Measurements from ENCODE around the gene GRAMD2B.
A peak's percentile ranks its signal among the peaks of the same experiment; 100 is the strongest.
"Not testable (repeated sequence)": the region's sequence is repeated elsewhere in the genome, so short reads cannot be mapped to it uniquely, and the experiment has no call there.

GRAMD2B gene

DNA sequence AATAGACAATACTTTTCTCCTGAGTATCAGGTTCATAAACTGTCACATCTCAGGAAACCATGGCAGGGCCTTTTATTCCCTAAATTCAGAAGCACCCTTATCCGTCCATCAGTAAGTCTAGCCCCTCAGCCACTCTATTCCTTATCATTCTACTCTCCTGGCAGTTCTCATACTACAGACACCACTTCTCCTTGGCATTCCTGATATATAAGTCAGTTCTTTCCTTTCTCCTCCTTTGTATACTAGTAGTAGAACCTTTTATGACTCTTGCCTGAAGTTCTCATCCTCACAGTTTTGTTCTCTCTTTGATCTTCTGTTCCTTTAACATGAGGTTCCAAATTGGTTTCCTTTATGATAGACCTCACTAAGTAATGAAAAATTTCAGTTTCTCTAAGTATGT lies 29.3 kb downstream of the GRAMD2B start:
- no peak for FAIRE-seq

DNA sequence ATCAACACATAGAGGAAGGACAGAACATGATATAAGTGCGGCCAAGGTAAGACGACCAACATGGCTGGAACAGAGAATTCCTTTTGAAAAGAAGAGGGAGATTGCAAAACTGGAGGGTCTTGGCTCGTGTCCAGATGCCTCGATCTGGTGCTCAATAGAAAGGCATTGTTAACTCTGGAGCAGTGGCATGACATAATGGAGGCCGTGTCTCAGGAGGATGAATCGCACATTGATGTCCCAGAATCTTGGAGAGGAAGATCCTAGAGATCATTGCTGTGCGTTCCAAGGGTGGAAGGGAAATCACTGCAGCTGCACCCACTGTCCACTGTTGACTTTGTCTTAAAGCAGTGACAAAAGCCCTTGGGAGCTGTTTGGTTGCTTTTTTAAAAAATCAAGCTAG lies 30.9 kb downstream of the GRAMD2B start:
- FAIRE-seq = no peak

DNA sequence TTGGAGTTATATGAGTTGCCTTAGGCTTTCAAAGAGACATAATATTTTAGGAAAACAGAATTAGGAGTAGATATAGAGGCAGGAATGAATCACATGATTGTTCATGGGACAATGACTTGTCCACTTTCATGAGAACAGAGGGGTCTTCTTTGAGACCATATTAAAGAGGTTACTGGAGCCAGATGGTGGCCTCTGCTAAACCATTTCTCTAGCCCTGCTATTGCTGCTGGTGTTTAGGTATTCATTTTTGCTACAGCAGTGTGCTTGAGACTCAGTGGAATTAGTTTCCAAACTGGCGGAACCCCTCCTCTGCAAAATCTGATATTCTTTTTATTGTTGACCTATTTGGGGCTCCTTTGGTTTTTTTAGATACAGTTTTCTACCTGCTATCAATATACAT lies 31.3 kb downstream of the GRAMD2B start:
- no peak for FAIRE-seq

DNA sequence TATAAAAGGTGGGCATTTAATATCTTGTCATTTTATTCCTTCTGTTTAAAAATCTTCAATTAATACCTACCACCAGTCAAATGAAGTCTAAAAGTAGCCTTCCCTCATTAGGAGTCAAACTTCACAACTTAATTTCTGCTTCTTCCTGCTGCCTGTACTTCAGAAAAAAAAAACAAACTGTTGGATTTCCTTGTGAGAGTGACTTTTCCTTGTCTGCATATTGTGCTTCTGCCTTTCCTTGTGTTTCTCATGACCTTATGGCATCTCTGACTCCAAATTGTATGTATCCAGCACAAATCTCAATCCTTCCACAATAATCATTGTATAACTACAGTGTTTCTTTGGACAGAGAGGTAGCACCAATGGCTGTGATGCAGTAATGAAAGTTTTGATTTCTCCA lies 32.1 kb downstream of the GRAMD2B start:
- FAIRE-seq = no peak

DNA sequence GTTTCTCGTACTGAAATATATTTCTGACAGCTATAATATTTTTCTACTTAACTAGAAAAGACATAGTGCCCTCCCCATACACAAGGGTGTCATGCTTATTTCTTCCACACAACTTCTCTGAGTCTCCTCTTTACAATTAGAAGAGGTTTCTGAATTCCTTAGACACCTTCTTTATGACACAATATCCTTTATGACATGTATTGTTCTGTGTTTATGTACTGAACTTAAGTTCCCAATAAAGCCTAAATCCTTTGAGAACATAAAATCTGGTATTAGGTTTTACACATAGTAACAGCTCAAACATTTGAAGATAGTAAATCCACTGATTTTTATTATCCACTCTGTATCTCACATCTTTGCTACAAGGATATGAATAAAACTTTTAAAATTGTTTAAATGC lies 32.5 kb downstream of the GRAMD2B start:
- peak; percentile 5 for FAIRE-seq

DNA sequence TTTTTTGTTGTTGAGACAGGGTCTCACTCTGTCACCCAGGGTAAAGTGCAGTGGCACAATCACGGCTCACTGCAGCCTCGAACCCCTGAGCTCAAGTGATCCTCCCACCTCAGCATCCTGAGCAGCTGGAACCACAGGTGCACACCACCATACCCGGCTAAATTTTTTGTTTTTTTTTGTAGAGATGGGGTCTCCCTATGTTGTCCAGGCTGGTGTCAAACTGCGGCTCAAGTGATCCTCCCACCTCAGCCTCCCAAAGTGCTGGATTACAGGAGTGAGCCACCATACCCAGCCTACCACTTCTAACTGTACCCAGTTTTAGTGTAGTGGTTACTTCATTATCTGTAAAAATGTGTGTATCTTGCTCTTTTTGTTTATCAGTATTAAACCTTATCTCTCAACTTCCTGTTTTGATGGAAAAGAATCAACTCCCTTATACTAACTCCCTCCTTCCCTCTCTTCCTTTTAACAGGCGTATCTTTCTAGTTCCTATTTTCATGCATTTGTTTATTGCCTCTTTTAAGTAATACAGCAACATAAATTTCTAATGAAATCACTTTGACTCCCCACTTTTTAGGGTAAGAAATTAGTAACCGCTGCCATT lies 33.1 kb downstream of the GRAMD2B start:
- FAIRE-seq = no peak

DNA sequence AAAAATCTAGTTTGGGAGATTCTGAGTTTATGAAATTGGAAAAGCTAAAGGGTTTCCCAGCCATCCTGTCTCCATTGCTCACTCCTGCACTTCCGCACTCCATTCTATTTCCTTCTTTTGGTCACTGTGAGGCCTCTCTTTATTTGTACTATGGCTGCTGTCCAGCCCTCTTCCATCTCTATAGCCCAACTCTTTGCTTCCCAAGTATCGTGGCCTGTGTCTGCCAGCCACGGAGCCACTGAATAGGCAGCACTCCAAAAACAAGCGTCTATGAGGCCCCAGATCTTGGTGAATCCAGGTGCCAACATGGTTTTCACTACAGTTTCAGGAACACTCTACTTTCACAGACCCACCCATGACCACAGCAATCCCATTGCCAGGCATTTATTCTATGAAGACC lies 37.2 kb downstream of the GRAMD2B start:
- FAIRE-seq = no peak

DNA sequence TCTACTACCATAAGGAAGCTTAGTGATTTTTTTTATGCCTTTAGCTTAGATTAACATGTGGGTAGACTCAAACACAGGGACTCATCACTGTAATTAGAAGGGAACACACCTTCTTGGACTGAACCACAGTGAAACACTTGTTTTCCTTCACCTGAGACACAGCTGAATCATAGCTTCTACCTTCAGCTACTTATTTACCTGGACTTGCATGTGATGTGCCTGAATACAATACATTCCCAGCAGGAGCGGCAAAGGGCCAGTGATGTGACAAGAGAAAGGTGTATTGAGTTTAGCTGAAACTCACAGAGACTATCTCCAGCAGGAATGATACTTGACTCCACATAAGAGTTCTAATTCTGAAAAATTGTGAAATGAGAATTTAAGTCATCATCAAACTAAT lies 37.8 kb downstream of the GRAMD2B start:
- FAIRE-seq = no peak

DNA sequence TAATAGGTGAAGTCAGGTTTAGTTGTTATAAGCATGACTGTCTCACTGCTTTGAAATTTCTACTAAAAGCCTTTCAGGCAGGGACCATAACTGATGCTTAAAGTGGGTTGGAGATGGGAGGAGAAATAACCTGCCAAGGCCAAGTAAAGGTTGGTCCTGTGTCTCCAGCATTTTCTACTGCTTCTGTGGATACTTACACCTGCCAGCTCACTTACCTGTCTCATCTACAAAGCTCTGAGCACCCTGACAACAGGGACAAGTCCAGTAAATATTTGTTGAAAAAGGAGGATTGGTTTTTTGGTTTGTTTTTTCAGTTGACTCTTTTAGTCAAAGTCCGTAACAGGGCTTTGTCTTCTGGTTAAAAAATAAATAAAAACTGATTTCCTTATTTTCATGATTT lies 38.6 kb downstream of the GRAMD2B start:
- FAIRE-seq = no peak

DNA sequence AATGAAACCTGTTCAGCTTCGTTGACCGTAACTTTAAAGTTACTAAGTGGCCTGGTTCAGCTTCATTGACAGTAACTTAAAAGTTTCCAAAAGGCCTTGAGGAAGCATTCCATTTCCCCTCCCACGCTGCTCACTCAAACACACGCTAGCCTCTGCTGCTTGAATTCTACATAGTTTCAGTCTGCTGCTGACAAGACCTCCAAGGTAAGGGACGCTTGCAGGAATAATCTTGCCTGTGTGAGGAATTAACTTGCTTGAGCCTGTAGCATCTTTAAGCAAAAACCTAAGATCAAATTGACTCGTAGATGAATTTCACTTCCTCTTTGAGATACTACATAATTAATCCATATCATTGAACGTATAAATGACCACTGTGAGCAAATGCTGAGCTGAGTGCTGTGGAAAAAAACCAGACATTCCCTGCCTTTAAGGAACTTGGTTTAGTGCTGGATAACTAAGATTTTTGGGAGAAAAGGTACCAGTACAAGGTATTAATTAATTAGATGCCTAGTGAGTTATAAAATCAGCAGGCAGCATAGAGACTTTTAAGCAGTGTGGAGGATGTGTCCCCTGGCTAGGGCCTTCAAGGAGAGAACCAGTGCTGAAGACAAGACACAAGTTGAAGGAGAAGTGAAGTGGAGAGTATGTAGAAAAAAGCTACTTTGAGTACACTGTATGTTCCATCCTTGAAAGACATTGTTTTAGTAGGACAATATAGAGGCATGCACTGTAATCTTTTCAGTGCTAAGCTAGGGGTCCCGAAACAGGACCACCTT lies 39.2 kb downstream of the GRAMD2B start:
- no peak for FAIRE-seq

DNA sequence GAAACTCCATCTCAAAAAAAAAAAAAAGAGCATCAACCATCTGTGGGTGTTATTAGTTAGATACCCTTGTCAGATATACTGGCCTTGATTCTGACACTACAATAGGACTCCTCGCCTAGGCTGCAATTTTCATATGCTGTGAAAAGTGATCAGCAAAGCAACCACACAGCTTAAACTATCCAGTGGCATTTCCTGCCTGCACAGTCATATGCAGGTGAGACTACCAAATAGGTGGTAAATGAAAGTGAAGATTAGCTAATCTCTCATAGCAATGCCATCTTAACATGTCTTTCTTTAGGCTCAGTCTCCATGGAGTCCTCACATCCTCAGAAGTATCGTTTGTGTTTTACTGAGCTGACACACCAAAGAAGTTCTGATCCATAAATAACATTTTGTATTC lies 40.8 kb downstream of the GRAMD2B start:
- FAIRE-seq = no peak

DNA sequence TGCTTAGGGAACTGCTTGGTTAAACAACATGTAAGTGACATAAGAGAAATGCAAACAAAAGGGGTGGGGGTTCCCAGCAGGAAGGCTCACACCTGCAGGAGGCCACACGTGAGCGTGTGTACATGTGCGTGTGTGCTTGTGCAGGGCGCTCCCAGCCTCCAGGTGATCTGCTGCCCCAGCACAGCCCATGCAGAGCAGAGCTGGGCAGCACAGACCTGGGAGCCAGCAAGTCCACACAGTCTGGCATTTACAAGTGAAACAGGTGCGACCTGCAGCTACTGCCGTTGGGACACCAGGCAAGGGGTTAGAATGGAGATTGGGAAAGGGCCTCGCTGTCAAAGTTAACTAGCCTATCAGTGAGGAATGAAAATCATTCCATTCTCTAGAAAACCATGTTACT lies 41.8 kb downstream of the GRAMD2B start:
- no peak for FAIRE-seq

DNA sequence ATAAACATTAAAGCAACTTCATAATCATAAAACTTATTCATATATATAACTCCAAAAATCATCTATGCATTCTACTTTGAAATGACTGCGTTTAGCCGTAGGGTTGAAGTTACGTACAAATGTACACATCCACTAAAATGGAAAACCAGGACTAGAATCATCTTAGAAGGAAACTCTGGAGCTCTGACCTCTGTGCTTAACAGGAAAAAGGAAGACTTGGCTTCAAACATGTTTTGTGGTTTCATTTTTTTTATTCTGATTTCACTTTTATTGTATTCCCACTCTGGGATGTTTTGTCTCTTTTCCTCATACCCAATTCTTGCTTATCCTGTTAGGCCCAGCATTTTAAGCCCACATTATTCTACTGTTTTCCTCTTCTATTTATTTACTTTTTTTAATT lies 44.9 kb downstream of the GRAMD2B start:
- FAIRE-seq = no peak

DNA sequence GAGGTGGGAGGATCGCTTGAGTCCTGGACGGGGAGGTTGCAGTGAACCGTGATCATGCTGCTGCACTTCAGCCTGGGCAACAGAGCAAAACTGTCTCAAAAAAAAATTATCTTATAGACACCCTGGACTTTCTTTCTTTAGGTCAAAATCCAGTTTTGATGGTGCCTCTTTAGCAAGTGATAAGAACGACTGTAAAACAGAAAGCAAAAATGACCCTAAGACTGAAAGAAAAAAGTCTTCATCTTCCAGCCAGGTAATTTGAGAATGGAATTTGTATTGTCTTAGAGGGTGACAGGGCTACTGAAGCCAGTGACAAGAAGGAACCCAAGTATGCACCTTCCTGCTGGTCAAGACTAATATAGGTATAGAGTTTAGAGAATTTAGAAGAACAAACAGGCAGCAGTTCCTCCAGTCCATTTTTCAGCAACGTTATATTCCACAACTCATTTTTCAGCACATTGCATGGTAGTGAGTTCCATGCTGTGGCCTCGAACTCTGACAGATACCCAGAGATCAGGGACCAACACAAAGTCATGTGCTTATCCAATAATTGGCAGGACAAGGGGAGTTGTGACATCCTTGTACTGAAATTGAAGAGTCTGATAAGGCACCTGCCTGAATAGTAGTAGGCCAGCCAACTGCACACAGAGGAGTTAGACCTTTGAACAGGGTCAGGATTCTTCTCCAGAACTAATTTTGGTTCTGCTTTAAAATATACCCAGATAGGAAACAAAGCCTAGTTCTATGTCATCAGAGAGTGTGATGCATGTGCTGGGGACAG lies 46.5 kb downstream of the GRAMD2B start:
- FAIRE-seq = no peak

DNA sequence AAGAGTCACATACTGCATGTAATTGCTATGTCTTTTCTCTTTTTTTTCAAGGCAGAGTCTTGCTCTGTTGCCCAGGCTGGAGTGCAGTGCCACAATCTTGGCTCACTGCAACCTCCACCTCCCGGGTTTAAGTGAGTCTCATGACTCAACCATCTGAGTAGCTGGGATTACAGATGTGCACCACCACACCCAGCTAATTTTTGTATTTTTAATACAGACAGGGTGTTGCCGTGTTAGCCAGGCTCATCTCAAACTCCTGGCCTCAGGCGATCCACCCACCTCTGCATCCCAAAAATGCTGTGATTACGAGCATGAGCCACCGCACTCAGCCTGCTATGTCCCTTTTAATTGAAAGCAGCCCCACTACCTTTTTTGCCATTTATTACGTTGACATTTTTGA lies 47.3 kb downstream of the GRAMD2B start:
- not testable (repeated sequence) for FAIRE-seq

DNA sequence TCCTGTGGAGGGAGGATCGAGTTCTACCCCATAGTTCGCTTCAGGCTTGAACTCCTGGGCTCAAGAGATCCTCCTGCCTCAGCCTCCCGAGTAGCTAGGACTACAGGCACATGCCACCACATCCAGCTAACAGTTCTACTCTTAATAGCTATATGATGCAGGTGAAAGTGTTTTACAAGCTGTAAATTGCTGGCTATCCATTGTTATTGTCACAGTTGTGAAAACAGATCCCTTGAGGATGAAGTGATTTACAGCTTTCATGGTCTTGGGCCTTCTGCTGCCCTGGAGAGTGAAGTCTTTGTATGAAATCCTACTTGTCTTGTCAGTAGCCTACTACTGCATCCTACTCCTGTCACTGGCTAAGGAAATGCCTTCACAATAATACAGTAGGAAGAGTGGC lies 48.0 kb downstream of the GRAMD2B start:
- no peak for FAIRE-seq

DNA sequence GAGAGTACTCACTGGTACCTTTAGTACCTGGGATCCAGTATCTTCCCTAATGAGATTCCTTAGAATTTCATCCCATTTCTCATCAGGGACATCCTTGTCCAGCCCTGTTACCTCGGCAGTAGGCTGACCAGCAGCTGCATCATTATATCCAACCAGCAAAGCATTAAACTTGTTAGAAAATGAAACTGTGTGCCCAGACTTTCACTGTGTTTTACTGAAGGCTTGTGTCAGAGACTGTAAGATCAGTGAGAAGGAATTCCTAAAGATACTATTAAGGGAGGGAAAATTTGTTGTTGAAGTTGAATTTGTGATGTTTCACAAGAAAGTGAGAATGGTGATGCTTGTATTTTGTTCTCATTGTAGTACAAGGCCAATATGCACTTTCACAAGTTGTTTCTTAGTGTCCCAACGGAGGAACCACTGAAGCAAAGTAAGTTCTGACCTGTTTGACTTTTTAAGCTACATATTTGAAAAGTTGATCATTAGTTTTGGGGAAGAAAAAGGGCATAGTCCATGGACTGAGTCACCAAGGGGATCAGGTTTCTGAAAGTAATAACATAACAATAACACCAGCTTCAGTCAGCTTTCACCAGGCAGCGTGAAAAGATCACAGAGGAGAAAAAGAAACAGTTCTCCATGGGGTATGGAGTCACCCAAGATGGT lies 48.8 kb downstream of the GRAMD2B start:
- FAIRE-seq = no peak

DNA sequence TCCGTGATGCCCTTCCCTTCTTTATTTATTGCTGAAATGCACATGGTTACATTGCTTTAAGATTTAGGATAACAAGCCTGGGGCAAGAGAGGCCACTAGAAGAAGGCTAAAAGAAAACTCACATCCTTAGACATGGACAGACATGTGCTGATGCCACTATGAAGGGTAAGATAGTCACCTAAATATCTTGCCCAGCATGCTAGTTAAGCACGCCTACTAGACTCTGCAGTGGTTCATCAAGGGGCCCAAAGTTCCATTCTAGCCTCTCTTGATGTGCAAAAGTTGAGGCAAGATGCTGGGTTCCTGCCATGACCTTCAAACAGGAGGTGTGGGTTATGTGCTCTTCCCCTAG lies 49.3 kb downstream of the GRAMD2B start:
- FAIRE-seq = no peak

DNA sequence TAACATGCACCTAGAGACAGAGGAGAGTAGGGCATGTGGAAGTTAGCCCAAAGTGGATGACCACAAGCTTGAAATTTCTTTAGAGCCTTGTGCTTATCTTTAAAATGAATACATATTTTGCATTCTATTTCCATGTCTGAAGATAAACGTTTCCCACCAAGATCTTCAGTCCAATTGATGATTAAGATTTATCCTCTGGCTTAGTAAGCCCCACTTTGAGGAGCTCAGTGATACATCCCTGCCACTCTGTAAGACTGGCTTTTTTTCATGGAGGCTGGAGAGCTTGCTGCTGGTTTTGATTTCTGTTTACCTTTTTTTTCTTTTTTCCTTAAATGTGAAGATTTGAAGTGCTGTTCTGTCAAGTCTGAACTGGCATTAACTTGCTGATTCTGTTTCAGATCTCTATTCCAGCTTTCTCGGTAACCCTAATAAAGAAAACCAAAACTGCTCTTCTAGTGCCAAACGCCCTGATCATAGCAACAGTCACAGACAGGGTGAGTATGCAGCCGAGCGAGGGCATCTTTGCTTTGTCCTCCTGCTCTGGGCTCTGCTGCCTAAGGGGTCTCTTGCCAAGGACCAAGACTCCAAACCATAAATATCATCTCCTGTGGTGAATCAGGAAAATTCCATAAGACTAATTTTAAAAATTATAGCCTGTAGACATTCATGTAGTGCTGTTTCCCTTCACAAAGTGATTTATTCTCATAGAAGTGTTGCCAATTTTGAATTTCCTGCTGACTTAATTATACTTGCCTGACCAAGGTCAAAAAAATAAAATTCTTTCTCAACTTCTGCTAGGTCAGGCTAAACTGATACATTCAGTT lies 54.3 kb downstream of the GRAMD2B start:
- FAIRE-seq = no peak

DNA sequence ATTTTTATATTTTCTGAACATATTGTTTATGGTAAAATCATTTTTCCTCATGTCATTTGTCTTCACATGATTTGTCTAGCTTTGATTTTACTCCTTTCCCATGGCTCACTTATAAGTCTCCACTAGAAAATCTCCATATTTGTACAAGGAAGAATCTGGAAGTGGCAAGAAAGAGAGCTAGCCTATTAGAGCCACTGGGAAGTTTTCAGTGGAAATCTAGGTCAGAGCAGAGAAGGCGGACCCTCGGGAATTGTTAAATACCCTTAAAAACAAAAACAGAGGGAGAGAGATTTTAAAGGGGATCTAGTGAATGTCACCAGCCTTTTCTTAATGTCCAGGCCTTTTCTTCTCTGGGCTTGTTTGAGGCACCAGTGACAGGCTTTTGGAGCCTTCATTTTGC lies 56.6 kb downstream of the GRAMD2B start:
- FAIRE-seq = no peak

DNA sequence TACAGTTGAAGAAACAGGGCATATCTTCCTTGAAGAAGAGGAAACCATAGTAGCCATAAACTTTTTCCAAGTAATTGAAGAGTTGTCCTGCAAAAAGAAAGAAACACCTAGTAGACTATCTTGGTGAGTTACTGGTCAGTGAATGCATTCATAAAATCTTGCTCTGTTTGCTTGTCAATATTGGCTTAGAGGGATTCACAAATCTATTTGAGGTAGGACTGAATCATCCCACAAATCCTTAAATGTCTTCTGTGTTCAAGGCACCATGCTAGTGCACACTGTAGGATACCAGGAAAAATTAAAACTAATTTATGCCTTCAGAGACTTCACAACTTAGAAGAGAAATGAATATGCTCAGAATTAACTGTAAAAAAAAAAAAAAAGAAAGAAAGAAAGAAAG lies 57.6 kb downstream of the GRAMD2B start:
- no peak for FAIRE-seq

DNA sequence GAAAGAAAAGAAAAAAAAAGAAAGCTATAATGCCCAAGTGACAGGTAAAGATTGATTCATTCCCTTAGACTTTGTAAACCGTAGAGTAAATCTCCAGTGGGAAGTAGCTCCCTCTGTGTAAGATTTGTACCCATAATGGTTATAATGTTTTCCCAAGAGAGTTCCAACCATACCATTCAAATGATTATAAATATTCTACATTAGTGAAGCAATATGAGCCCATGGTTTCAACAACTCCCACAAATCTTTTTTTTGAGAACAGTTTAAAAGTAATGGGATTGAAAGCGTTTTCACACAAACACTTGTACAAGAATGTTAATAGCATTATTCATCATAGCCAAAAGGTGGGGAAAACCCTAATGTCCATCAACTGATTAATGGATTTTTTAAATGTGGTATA lies 58.0 kb downstream of the GRAMD2B start:
- FAIRE-seq = no peak

DNA sequence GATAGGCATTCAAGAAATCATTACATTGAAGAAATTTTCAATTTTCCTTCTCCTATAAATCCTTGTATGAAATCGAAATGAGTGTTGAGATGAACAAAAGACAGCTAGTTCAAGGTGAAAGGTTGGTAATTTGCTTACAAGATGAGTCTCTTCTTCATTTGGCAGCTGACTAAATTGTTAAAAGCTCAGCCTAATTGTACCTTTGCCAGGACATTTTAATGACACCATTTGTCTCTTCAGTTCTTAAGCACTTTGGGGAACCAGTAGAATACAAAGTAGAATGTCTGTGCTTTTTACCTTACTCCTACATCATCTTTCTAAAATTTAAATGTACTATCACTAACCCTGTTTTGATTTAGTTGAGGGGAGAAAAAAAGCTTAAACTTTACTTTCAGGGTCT lies 59.4 kb downstream of the GRAMD2B start:
- no peak for FAIRE-seq

Data from colon (tissue), 2 donors.